K562 (cell line): ENCODE results near the gene USP22. TPM values are rescaled to one million over a fixed set of nuclear protein-coding genes. Genes with fewer than 3 reads are reported as not detected.

Experiments used
- ATAC-seq: fragments of 200-7000 bp; cut with Tn5 transposase; 3 replicates; pipeline ENCODE4 v1.9.1; 2020; ENCODE audit warnings: moderate library complexity
- BruUV-seq: library from RNA; stranded (reverse); fragments of 400-500 nt; replicated peaks from 2 replicates; lab custom pipeline; 2021; lab: Mats Ljungman, UMichigan
- CTCF ChIA-PET: fragments of 300-600 bp; formaldehyde crosslinking; extraction: SDS; loops from one replicate; lab custom pipeline; 2021; ENCODE audit warnings: low intra/inter-chr PET ratio; lab: Yijun Ruan, JAX
- POLR2A ChIA-PET: fragments of 300-600, 350-650 bp; sonication (Branson Sonifier 250); formaldehyde crosslinking; extraction: SDS; loops from one replicate; lab custom pipeline; 2021; ENCODE audit warnings: antibody characterized with exemption, inconsistent platforms; lab: Yijun Ruan, JAX
- DNase-seq, 4 experiments: peaks; one replicate each; pipeline versions ENCODE4 v3.0.0 to v3.0.0-alpha.2; 2011 to 2018; ENCODE audit warnings: low spot score in 3 of 4, mixed read lengths in 3 of 4; ENCODE audit errors: extremely low read depth in 1 of 4
- FAIRE-seq: peaks from 2 replicates; lab custom pipeline; 2011; peaks lifted over from hg19 to GRCh38; lab: Jason Lieb, UNC
- H2AFZ ChIP-seq: 2 replicates; pipeline ENCODE4 v1.6.0; 2011; ENCODE audit warnings: low read depth, low read length, control low read depth, inconsistent platforms
- H3K27ac ChIP-seq: fragments of 200-600 bp; 3 replicates; pipeline ENCODE4 v1.8.0; 2011; ENCODE audit warnings: low read depth, mild to moderate bottlenecking, control low read depth, inconsistent platforms, low read length, moderate library complexity, mixed read lengths; ENCODE audit errors: extremely low read depth
- H3K27me3 ChIP-seq, 2 experiments: fragments of 300-600 bp in 1 of 2; 2 replicates in 1 of 2; 3 replicates in 1 of 2; pipeline versions ENCODE4 v1.6.0 to v1.8.0; 2011; ENCODE audit warnings: inconsistent platforms in 2 of 2, low read length in 2 of 2, mild to moderate bottlenecking in 1 of 2, mixed read lengths in 1 of 2, moderate library complexity in 1 of 2; ENCODE audit not compliant: control insufficient read depth in 2 of 2, insufficient read depth in 2 of 2
- H3K36me3 ChIP-seq: fragments of 300-600 bp; 3 replicates; pipeline ENCODE4 v1.8.0; 2011; ENCODE audit warnings: mild to moderate bottlenecking, low read length, inconsistent platforms; ENCODE audit not compliant: control insufficient read depth, insufficient read depth
- H3K4me1 ChIP-seq, 2 experiments: fragments of 200-600 bp in 1 of 2; replicated peaks in 1 of 2; 2 replicates in 1 of 2; 3 replicates in 1 of 2; pipeline versions ENCODE4 v1.5.1 to v1.8.0; 2011; ENCODE audit warnings: inconsistent platforms in 2 of 2, low read length in 2 of 2, mild to moderate bottlenecking in 1 of 2, mixed read lengths in 1 of 2, moderate library complexity in 1 of 2; ENCODE audit not compliant: control insufficient read depth in 2 of 2, insufficient read depth in 2 of 2
- H3K4me2 ChIP-seq: 2 replicates; pipeline ENCODE4 v1.6.1; 2011; ENCODE audit warnings: low read length, control low read depth, inconsistent platforms, mixed read lengths; ENCODE audit not compliant: insufficient read depth
- H3K4me3 ChIP-seq: fragments of 200-600 bp; sonication (generic), shearing (Covaris generic); 2 replicates; pipeline ENCODE4 v1.5.1; 2016; ENCODE audit warnings: control low read depth, inconsistent platforms
- H3K79me2 ChIP-seq: fragments of 200-600 bp; 3 replicates; pipeline ENCODE4 v1.8.0; 2011; ENCODE audit warnings: low read length, inconsistent platforms; ENCODE audit not compliant: control insufficient read depth, insufficient read depth
- H3K9ac ChIP-seq, 2 experiments: 2 replicates each; pipeline versions ENCODE4 v1.6.0 to v1.6.1; 2011; ENCODE audit warnings: low read depth in 2 of 2, low read length in 2 of 2, control low read depth in 1 of 2, inconsistent platforms in 1 of 2, mild to moderate bottlenecking in 1 of 2, mixed read lengths in 1 of 2; ENCODE audit not compliant: insufficient read depth in 1 of 2
- H3K9me1 ChIP-seq: one replicate; pipeline ENCODE4 v1.6.0; 2011; ENCODE audit warnings: inconsistent platforms, mild to moderate bottlenecking, low read length, moderate library complexity; ENCODE audit not compliant: control insufficient read depth, insufficient read depth
- H3K9me3 ChIP-seq: replicated peaks from 2 replicates; pipeline ENCODE4 v1.5.1; 2011; ENCODE audit warnings: low read depth, low read length, inconsistent platforms; ENCODE audit not compliant: control insufficient read depth, insufficient read depth
- H4K20me1 ChIP-seq: replicated peaks from 2 replicates; pipeline ENCODE4 v1.6.1; 2011; ENCODE audit warnings: low read length, inconsistent platforms, mixed read lengths; ENCODE audit not compliant: control insufficient read depth, insufficient read depth
- C11orf30 ChIP-seq: fragments of 450-650 bp; IDR thresholded peaks from 2 replicates; pipeline ENCODE4 v1.6.1; 2016; ENCODE audit warnings: low read depth, mild to moderate bottlenecking
- FOSL1 ChIP-seq: fragments of 200-800 bp; sonication (Bioruptor generic); conservative IDR thresholded peaks from 2 replicates; pipeline ENCODE4 v1.6.1; 2016; ENCODE audit warnings: missing genetic modification characterization, missing compliant biosample characterization
- GABPB2 ChIP-seq: fragments of 250-450 bp; sonication (Bioruptor Pico); conservative IDR thresholded peaks from 2 replicates; pipeline ENCODE4 v1.5.1; 2021; ENCODE audit warnings: mild to moderate bottlenecking
- RBM25 ChIP-seq: fragments of 200-400 bp; formaldehyde crosslinking; IDR thresholded peaks from 2 replicates; pipeline ENCODE4 v1.6.1; 2018; ENCODE audit warnings: low read length, low read depth, moderate library complexity; ENCODE audit not compliant: severe bottlenecking
- SPI1 ChIP-seq: IDR thresholded peaks from 2 replicates; pipeline ENCODE4 v1.6.1; 2011; ENCODE audit warnings: low read depth, low read length, control low read depth, borderline replicate concordance
- SREBF2 ChIP-seq: sonication (generic); formaldehyde crosslinking; IDR thresholded peaks from 2 replicates; pipeline ENCODE4 v1.4.0; 2020; ENCODE audit warnings: mild to moderate bottlenecking, missing genetic modification reagents
- ZNF316 ChIP-seq: fragments of 450-650 bp; IDR thresholded peaks from 2 replicates; pipeline ENCODE4 v1.6.1; 2016
- WGBS: fragments of 100-300 bp; shearing (Covaris generic); methylation state at CpG from one replicate; pipeline ENCODE4 v1.1.6; 2016; ENCODE audit warnings: low coverage, mixed read lengths; ENCODE audit not compliant: insufficient coverage; ENCODE audit errors: missing lambda C conversion rate; 5-methylcytosine and 5-hydroxymethylcytosine counted together
- in situ Hi-C: fragments of 300-500 bp; cut with MboI; formaldehyde crosslinking; loops from 4 replicates; pipeline ENCODE4 v1.15.0; 2018; ENCODE audit warnings: inconsistent platforms, mixed read lengths
- intact Hi-C: fragments of 100-400 bp; cut with micrococcal nuclease; formaldehyde crosslinking; loops from 2 replicates; pipeline ENCODE4 v1.14.2; 2022
- polyA plus RNA-seq, 8 experiments: library from polyadenylated mRNA; depleted of rRNA in 4 of 8; stranded (reverse) in 5 of 8; unstranded in 3 of 8; fragments of >200 nt; fragmentation: Nextera tagmentation in 2 of 8; fragmentation: Illumina TruSeq in 1 of 8; extraction: Ambion mirVana in 2 of 8; extraction: Trizol in 1 of 8; gene quantifications; 2 replicates each; pipeline versions ENCODE4 v1.2.1 to v1.2.3, GENCODE V29; 2011 to 2014; ENCODE audit warnings: inconsistent platforms in 1 of 8, missing spikeins in 1 of 8
- total RNA-seq, 7 experiments: library from RNA; depleted of rRNA in 6 of 7; stranded (reverse); fragments of >200 nt in 6 of 7; fragmentation: Illumina TruSeq in 2 of 7; extraction: Trizol in 2 of 7; gene quantifications; 2 replicates each; pipeline versions ENCODE4 v1.2.1 to v1.2.3, GENCODE V29; 2011 to 2021; ENCODE audit warnings: low replicate concordance in 1 of 7

Gene USP22
- total and polyA plus RNA-seq, 9 of the 15 experiments (the other 6 are each of a cell fraction or from before 2014, with no cell fraction given): 6.5 to 113 (median 58.9) TPM

DNA sequence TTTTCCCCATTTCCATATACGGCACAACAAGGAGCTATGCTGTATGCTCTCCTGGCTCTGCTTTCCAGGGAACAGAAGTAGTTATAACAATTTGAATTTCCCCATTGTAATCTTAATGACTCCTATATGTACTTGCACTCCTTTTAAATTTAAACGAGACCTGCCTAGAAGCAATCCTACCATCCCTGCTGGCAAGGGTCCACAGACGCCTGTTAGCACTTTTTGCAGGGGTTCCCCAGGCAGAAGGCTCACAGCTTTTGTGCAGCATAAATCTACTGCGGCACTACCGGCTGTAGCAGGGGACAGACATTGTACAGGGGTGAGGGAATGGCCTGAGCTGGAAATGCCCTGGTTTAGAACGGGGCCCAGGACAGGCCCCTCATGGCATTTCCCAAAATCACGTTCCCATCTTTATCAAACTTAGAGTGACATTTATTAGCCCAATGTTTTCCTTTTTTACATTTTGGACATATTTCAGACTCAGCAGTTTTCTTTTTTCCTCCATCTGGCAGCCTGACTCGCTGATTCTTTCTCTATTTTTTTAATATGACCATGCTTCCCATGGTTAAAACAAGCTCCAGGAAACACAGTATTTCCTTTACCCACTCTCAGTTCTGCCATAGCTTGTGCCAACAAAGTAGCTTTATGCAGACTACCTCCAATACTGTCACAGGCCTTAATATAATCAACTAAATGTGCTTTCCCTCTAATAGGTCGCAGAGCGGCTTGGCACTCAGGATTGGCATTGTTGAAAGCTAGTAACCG is 35.4 kb upstream of the USP22 start:
- Histone ChIP-seq H3K4me3 (no peak overlapping the region), H3K27me3 (no peaks in the 10 kb centered on the region; a peak in 2 of 5 replicates), H2AFZ (no peak overlapping the region), H3K9me1 (no peaks in the 10 kb centered on the region), H4K20me1 (no peaks in the 10 kb centered on the region), H3K9me3 (no peaks in the 10 kb centered on the region), H3K27ac (no peak overlapping the region), H3K9ac (no peak overlapping the region), H3K4me2 (no peak overlapping the region), H3K4me1 (no peaks in the 10 kb centered on the region), H3K79me2 (no peaks in the 10 kb centered on the region), H3K36me3 (no peaks in the 10 kb centered on the region)
- CTCF ChIA-PET: no interaction called here
- no peak for TF ChIP-seq GABPB2
- peak; percentile 41 for TF ChIP-seq ZNF316
- no peak for TF ChIP-seq SREBF2
- no peak for TF ChIP-seq RBM25
- peak; percentile 7; the same call in 1 of the 2 replicates for TF ChIP-seq C11orf30
- TF ChIP-seq FOSL1: no peak
- no peak for TF ChIP-seq SPI1
- no peak for FAIRE-seq
- no TSS peak for BruUV-seq
- 22% methylated on average over 11 of the region's 11 CpGs for WGBS
- in situ Hi-C loops (no loop called here), intact Hi-C loops (no loop called here)
- ATAC-seq: no peak
- no peak for DNase-seq
- POLR2A ChIA-PET: interaction anchor here (1.3 kb wide), 1 partner anchor 10 kb away, joined by 5 read pairs; no protein-coding TSS in a partner anchor
